HG02884 (cell line): Measurements from ENCODE around the gene ACTL8.
"Not testable (repeated sequence)": the region's sequence is repeated elsewhere in the genome, so short reads cannot be mapped to it uniquely, and the experiment has no call there.

Experiments
- ATAC-seq: cut with Tn5 transposase; IDR thresholded peaks from one replicate; pipeline ENCODE4 v1.9.1; 2021; ENCODE audit warnings: mild to moderate bottlenecking, moderate library complexity; ENCODE audit not compliant: unreplicated experiment

The ACTL8 gene

GRCh38 chr1:17735348-17735747 lies 19.8 kb upstream of the ACTL8 start:
- ATAC-seq: no peak

DNA sequence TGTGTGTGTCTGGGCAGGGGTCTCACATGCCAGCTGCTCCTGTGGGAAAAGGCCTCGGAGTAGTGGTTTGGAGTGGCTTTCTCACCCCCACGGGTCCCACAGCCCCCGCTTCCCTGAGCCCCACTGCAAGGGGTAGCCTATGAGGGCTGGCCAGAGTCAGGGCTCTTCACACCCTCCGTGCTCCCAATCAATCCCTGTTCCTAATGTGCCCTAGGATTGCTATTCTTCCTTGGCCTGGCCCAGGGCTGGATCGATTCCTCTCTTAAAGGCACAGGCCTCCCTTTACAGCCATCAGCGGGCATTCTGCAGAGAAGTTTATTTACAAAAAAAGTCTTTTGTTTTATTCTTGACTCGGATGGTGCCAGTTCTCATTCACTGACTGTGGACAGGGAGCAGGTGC lies 19.3 kb upstream of the ACTL8 start:
- ATAC-seq: no peak

GRCh38 chr1:17736625-17737024 lies 18.5 kb upstream of the ACTL8 start:
- ATAC-seq: no peak

GRCh38 chr1:17739050-17739449 lies 16.1 kb upstream of the ACTL8 start:
- ATAC-seq: no peak

- ATAC-seq: no peak
Observed at GRCh38 chr1:17741052-17741451, 14.1 kb upstream of the ACTL8 start.

- no peak for ATAC-seq
Observed at GRCh38 chr1:17742583-17742982, 12.6 kb upstream of the ACTL8 start.

- no peak for ATAC-seq
Observed at GRCh38 chr1:17743008-17743647, 12.0 kb upstream of the ACTL8 start.

- no peak for ATAC-seq
Observed at GRCh38 chr1:17743925-17744324, 11.2 kb upstream of the ACTL8 start.

GRCh38 chr1:17744666-17745478 lies 10.3 kb upstream of the ACTL8 start:
- ATAC-seq: no peak

DNA sequence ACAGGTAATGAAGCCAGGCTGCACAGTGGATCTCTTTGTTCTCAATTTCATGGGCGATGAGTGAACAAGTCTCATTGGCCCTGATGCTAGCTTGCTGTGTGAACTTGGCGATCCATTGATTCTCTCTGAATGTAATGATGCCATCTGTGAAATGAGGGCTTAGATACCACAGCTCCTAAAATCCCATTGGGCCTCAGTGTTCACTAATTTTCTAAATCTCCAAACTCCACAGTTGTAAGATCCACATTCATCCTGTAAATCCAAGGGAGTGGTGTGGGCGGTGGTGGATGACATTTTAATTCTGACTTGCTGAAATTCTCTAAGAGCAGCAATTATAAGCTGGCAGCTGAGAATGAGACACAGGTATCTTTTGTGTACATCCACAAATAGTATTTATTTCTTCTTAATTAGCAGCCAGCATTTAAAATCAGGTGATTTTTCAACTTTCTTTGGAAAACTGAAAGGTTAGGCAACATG lies 9.6 kb upstream of the ACTL8 start:
- ATAC-seq: no peak

DNA sequence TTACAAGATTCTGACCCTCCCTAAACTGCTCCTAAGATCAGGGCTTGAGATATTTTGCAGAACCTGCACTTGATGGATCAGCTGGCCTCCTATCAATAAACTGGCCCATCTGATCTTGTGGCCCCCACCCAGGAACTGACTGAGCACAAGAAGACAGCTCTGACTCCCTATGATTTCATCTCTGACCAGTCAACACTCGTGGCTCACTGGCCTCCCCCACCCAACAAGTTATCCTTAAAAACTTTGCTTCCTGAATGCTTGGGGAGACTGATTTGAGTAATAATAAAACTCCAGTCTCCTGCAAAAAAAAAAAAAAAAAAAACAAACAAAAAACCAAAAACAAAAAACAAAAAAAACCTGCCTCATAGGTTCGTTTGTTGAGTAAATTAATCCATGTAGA lies 8.9 kb upstream of the ACTL8 start:
- not testable (repeated sequence) for ATAC-seq

GRCh38 chr1:17746920-17747319 lies 8.2 kb upstream of the ACTL8 start:
- no peak for ATAC-seq

DNA sequence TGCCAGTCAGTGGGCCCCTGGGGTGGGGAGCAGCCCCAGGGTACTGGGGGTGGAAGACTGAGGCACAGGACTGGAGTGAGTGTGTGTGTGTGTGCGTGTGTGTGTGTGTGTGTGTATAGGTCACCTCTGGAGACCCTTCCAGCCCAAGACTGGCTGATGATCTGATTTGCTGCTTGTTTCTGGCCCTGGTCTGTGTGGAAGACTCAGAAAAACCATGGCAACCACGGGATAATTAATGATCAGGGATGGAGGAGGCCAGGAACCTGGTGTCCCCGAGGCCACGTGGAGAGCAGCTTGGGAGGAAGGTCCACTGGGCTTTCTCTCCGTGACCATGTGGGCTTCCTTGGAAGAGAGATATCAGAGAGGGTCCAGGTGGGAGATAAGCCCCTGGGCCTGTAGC lies 4.8 kb upstream of the ACTL8 start:
- no peak for ATAC-seq

- ATAC-seq: no peak
Observed at GRCh38 chr1:17752356-17752755, 2.8 kb upstream of the ACTL8 start.

- ATAC-seq: no peak
Observed at GRCh38 chr1:17757426-17757825, 2.3 kb downstream of the ACTL8 start.

DNA sequence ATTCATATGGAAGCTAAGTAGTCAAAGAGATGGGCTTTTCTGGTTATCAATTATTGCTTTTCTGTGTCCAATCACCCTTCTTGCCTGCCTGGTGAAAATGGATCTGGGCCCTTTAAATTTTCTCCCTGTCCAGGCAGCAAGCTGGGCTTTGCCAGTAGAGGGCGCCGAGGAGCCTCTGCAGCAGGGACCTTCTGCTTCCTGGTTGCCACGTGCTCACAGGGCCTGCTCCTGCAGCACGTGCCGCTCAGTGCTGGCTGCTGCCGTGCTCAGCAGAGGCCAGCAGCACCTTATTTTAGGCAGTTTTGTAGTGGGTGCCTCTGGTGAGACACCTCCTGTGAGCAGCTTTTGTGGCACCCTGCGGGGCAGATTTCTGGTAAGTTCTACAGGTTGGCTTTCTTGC lies 4.0 kb downstream of the ACTL8 start:
- ATAC-seq: no peak

- no peak for ATAC-seq
Observed at GRCh38 chr1:17762313-17762712, 7.2 kb downstream of the ACTL8 start.

DNA sequence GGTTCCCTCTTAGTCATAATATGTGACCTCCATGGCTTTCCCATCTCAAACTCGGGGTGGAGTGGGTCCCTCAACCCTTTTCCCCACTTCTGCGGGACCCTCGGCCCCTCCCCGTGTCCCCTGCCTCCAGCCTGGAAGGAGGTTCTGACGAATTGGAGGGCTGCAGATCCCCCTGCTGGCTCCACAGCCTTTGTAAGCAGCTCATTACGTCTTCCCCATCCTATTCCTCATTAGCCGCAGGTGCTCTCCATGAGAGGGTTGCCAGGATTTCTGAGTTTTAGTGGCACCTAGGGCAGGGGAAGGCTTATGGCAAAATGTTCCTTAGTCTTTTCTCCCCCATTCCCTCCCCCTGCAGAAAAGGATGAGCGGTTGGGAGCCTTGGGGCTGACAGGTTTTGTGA lies 8.3 kb downstream of the ACTL8 start:
- ATAC-seq: no peak

DNA sequence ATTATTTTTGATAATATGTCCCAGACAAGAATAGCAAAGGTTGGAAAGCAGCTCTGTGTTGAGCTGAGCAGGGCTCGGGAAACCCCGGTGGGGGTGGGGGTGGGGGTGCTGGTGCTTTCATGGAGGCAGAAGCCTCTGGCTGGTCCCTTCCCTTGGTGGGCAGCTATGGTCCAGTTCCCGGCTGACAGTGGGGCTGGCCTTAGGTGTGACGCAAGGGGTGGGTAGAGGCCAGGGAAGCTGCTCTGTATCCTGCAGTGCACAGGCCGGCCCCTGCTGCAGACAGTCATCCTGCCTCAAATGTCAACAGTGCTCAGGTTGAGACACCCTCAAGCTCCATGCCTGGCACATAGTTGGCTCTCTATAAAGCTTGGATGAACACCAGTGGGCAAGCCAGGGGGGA lies 8.9 kb downstream of the ACTL8 start:
- ATAC-seq: no peak

DNA sequence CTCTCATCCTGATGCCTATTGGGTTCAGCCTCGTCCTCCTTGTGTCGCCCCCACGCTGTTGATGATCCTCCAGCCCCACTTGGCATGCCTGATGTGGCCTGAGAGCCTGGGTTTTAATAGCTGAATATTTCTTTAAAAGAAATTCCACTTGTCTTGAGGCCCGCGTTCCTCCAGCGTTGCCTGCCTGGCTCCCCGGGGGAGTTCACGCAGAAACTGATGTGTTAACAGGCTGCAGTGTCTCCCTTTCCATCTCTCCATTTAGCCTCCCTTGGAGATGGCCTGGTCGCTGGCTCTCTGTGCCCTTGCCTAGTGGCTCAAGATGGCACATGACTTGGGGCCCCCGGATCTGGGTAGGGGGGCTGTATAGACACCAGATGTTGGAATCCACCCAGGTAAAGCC lies 9.5 kb downstream of the ACTL8 start:
- no peak for ATAC-seq

- ATAC-seq: no peak
Observed at GRCh38 chr1:17765444-17766411, 10.6 kb downstream of the ACTL8 start.
